Measurements from ENCODE around the gene CDK5.

CDK5 gene

GRCh38 chr7:151057506-151057988 is at the start of gene CDK5:
Gene CDK5 (minus strand): TSS chr7:151057897. CDS start chr7:151057848, 49 bp downstream.
- no peak for DNase-seq

GRCh38 chr7:151104411-151105235 is 46.9 kb upstream of the CDK5 start:
- DNase-seq: no peak

GRCh38 chr7:151103973-151104372 is 46.3 kb upstream of the CDK5 start:
- no peak for DNase-seq

GRCh38 chr7:151102991-151103390 is 45.3 kb upstream of the CDK5 start:
- DNase-seq: no peak

- DNase-seq: no peak
Observed at GRCh38 chr7:151101621-151102396, 44.1 kb upstream of the CDK5 start.

GRCh38 chr7:151100921-151101320 is 43.2 kb upstream of the CDK5 start:
- DNase-seq: no peak

GRCh38 chr7:151099486-151100211 is 42.0 kb upstream of the CDK5 start:
- DNase-seq: no peak

- no peak for DNase-seq
Observed at GRCh38 chr7:151095828-151096475, 38.3 kb upstream of the CDK5 start.

GRCh38 chr7:151095123-151095797 is 37.6 kb upstream of the CDK5 start:
- no peak for DNase-seq

GRCh38 chr7:151094675-151095074 is 37.0 kb upstream of the CDK5 start:
- no peak for DNase-seq

- no peak for DNase-seq
Observed at GRCh38 chr7:151093748-151094147, 36.1 kb upstream of the CDK5 start.

GRCh38 chr7:151091988-151092387 is 34.3 kb upstream of the CDK5 start:
- DNase-seq: no peak

GRCh38 chr7:151091431-151091830 is 33.7 kb upstream of the CDK5 start:
- no peak for DNase-seq

GRCh38 chr7:151091003-151091402 is 33.3 kb upstream of the CDK5 start:
- no peak for DNase-seq

- DNase-seq: peak; percentile 91
Observed at GRCh38 chr7:151089893-151090730, 32.4 kb upstream of the CDK5 start.

GRCh38 chr7:151088856-151089699 is 31.4 kb upstream of the CDK5 start:
- DNase-seq: peak; percentile 96

GRCh38 chr7:151088019-151088855 is 30.5 kb upstream of the CDK5 start:
- DNase-seq: peak; percentile 60

- DNase-seq: no peak
Observed at GRCh38 chr7:151087245-151088018, 29.7 kb upstream of the CDK5 start.

All from NCI-H2171 treated with DMSO at 0.1 percent for 48 hours (cell line).